Myocyte (in vitro differentiated cells): ENCODE measurements around the gene EPHA4. TPM values are rescaled to one million over a fixed set of nuclear protein-coding genes. Genes with fewer than 3 reads are reported as not detected.

Experiments
- DNase-seq: peaks from one replicate; pipeline ENCODE4 v3.0.0-alpha.2; 2012; ENCODE audit warnings: low read depth
- total RNA-seq: library from RNA; depleted of rRNA; stranded (reverse); fragments of >200 nt; gene quantifications from 2 replicates; pipeline ENCODE4 v1.2.3, GENCODE V29; 2014

The EPHA4 gene
- total RNA-seq, 1 donor from 2014 or later: 12.9 TPM

DNA sequence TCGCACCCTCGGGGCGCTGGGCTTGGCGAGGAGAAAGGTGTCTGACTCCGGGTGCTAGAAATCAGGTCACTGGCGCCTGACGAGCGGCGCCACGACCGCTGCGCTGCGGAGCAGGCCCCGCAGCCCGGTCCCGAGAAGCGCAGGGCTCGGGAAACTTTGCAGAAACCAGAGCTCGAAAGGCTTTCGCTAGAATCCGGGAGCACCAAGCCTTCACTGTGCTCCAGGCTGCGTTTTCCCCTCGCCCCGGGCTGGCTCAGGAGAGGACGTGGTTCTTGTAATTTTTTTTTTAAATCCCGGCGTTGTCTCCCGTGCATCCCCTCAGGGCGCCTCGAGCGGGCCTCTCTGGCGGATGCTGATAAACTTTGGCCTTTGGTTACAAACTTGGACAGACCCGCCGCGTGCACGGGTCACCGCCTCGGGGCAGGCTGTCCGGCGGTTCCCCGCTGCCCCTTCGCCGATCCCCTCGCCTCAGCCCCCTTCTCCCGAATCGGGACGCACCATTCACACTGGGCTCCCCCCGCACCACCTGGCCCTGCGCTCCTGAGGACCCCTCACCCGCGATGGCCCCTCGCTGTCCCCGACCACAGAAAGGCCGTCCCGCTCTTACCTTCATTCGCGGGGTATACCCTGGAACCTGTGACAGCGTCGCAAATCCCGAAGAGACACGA lies 419 bp downstream of the EPHA4 start:
- DNase-seq: peak; percentile 49

DNA sequence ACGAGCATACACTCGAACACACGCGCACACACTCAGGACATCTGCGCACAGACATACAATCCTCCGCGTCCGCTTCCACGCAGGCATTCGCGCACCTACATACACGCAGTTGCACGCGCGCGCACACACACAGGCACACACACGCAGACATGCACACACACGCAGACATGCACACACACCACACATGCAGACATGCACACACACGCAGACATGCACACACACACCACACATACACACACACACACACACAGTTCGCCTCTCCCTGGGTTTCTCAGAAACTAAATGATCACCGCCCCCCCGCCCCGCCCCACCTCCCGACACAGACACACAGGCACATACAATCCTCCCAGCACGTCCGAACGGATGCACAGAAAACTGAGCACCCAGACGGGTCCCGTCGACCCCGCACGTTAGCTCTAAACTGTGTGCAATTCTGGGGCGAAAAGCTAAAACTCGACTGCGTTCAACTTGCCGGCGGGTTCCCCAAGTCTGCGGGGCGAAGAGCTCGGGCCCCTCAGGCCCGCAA lies 1.0 kb downstream of the EPHA4 start:
- DNase-seq: no peak

DNA sequence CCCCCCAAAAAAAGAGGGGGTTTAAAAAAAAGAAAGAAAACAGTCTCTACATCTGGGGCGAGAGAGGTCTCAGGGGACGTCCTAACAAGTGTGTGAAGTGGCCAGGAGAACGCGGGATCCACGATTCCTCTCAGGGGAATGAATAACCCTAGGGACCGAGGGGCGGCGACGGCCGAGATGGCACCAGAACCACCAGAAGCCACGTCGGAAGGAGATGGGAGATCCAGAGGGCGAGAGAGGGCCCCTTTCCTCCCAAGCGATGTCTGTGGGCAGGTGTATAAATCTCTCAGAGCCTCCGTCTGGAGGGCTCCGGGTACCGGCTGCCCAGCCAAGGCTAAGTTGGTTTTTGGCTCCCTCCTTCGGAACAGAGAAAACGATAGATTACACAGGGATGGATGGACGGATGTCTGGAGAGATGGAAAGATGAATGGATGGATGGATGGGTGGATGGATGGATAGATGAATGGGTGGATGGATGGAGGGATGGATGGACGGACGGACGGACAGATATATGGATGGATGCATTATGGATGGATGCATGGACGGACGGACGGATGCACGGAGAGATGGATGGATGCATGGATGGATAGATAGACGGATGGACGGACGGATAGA lies 1.7 kb downstream of the EPHA4 start:
- DNase-seq: peak; percentile 41

DNA sequence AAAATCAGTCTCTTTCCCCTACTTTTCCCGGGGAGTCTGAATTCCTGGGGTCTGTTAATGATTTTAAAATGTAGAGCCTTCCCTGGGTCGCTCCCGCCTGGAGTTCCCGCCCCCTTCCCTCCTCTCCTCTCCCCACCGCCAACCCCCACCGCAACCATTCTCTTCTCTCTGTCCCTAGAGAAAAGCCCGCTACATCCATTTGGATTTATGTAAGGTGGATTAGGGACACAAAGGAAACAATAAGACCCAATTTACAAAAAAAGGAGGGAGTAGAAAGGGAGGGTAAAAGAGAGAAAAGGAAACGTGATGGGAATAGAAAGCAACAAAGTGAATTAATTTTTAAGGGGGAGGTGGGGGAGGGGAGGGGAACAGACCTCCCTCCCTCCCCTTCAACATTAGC lies 2.2 kb downstream of the EPHA4 start:
- DNase-seq: no peak

DNA sequence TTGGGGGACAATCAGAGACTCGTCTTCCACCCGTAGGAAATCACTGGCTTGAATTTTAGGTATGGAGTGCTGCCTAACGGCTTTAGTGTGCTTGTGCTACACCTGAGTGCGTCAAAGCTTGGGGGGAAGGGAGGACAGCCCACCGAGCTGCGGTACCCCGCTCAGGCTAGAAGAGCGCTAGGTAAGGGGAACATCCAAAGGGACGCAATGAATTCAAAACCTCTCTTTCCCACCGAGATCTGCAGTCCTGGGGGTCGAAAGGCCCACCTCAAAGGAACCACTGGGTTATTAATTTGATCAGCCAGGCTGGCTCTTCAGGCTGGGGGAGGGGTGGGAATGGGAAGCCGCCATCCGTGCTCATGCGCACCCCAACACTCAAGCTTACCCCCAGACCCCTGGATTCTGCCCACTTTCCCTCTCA lies 2.7 kb downstream of the EPHA4 start:
- DNase-seq: no peak

DNA sequence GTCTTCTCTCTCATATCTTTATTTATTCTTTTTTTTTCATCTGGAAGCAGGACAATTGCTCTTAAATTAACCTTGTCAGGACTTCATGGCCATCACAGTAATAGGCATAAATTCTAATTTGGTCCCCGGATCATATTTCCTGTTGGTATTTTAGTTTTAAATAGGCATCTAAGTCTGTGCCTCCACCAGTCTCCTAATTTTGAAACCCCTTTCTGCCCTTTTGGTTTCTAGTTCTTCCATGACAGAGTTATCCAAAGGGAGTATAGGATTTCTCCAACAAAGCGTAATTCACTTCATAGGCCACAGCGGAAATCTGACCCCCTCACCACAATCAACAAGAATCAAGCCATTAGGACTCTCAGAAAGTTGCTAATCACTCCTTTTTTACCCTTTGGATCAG lies 3.8 kb downstream of the EPHA4 start:
- peak; percentile 22 for DNase-seq

DNA sequence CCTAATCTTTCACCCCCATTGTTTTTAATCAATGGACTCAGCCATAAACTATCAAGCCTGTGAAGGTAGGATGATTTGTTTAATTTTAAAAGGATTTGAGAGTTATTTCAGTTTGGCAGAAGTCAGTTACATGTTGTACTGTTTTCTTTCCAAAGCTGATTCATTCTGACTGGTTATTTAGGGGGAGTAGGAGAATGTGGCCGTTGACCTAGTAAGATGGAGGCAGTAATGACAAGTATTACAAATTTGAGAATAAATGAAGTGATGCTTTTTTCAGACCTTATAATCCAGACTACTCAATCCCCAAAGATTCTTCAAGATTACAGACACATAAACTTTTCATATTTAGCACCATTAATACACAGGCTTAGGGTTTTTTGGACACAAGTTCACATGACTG lies 4.3 kb downstream of the EPHA4 start:
- no peak for DNase-seq

DNA sequence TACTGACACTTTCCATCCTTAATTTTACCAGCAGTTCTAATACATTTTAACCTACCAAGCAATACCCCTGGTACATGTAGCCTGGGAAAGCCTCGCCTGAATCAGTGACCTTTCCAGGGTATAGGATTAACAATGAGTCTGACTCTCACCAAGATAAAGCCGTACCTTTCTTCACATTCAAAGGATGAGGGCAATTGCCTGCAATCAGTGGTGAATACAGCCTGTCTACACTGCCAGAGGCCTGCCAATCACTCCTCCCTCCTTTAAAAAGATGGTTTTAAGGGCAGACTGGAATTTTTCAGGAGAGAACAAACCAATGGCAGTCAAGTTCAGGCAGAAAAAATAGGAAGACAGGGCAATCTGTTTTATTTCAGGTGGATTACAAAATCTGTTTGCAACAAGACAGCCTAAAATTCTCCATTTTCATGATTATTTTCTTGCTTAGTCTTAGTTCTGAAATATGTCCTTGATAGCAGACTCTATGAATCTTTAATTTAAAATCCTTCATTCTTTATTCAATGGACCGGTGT lies 4.8 kb downstream of the EPHA4 start:
- DNase-seq: no peak

DNA sequence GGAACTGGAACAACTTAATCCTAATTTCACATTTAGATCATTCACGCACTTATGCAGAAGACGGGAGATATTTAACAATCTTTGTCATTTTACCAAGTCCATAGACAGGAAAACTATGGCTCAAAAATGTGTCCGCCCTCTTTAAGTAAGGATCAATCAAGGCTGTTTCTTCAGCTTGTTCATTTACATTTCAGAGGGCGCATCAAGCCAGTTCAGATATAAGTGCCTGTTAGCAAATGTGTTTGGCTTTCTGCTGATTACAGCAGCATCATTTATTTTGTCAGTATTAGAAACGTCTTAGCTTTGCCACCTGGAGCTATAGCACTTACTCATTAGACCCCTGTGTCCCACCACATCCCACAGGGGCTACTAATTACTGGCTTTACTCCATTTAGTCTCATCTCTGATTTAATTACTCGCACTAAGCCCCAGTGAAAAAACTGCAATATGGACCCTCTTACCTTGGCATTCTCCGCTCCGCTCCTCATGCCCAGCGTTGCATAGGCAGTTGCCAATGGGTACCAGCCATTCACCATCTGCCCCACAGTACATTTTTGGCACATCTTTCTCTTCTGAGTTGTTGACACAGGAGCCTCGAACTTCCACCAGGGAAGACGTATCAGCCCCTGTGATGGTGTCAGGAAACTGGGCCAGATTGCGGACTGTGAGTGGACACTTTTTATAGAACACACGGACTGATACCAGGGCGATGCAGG lies 8.7 kb downstream of the EPHA4 start:
- no peak for DNase-seq

DNA sequence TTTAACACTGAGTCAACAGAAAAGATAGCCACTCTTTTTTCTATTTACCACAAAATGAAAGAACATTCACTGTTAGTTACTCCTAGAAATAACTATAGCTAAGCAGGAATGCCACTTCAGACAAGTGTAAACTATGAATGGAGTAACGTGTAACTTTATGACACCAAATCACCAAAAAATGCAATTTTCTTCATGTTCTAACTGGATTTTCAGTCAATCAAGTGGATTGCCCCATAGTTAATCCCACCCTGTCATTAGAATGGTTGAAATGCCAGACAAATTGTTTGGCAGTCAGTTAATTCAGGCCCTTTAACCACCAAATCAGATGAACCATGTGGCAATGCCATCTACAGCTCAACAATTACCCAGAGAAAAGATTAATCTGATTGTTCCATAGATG lies 9.9 kb downstream of the EPHA4 start:
- DNase-seq: no peak

DNA sequence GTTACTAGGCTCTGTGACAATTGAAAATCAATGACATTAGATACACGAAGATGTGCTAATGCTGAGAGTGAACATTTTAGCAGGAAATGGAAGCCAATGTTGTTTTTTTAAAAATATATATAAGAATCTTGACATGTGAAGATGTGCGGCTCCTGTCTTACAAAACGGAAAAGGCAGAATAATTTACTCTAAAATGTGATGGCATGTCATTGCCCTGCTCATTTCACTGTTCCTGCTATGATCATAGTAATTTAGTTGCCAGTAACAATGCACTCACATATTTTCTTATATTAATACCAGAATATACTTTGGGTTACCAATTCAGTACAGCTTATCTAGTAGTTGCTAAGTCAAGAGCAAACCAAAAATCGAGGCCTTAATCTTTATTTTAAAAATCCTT lies 10.3 kb downstream of the EPHA4 start:
- DNase-seq: no peak

DNA sequence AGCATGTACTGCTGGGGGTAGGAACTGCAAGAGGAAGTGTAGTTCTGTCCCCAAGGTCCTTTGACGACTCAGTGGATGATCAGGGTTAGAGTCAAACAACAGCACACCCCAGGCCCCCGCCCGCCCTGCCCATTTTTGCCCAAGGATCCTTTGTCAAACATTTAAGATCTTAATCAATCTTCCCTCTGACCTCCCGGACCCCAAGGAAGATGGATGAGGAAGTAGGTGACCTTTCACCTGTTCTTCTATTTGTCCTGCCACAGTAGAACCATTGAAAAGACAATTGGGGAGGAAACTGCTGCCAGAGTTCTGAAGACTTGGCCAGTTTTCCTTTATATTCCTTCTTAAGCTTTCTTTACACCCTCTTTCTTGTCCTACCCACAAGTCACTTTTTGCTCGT lies 12.1 kb downstream of the EPHA4 start:
- DNase-seq: no peak

DNA sequence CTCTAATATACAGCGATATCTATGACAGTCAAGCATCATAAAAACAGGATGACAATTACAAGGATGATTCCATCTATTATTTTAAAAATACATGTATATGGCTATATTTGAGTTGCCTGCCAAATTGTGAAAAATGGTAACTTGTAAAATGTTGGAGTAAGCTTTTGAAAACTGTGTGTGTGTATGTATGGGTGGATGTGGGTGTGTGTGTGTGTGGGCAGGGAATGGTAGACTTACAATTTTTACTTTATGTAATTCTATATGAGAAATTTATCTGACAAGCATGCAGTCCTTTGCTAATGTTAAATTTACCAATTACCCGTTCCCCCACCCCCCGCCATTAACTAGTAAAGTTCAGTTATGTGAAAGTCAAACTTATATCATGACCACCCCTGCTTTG lies 14.0 kb downstream of the EPHA4 start:
- no peak for DNase-seq

DNA sequence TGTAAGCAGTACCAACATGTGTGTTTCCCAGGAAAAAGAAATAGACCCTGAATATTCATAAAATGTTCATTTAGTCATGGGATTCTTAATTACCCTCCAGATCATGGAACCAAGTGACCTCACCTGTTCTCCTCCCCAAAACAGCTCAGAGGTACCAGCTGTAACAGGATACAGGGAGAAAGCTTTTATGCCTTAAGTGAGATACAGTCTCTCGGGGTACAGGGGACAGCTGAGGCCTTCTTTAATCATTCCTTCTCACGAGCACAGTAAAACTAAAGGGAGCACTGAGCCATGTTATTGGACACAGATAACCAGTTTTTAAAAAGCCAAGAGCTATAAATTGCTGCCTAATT lies 16.6 kb downstream of the EPHA4 start:
- DNase-seq: peak; percentile 61

DNA sequence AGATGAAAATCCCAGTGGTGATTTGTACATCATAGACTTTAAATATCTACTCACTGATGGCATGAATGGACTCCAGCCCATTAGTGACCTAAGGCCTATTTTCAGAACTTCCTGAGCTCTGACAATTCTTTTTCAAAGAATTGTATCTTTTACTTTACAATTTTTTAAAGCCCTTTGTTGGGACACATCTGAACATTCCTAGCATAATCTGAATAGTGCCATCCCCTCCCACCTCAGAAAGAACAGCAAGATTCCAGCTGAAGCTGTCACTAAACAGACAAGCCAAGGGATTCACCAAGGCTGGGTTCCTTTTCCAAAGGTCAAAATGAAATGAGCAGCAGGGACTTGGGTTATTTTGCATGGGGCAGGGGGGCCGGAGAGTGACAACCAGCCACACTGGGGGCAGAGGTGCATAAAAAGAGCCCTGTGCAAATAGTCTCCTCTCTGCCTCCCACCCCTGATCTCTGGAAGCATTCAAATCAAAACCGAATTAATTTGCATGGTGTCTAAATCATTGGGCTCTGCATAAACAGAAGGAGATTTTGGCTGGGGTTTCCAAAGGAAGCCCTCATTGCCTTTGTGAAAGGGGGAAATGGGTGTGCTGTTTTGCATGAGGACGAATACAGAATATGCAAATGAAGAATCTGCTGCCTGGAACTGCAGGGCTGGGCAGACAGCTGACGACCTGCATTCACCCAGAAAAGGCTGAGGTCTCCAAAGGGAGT lies 17.2 kb downstream of the EPHA4 start:
- DNase-seq: peak; percentile 60

DNA sequence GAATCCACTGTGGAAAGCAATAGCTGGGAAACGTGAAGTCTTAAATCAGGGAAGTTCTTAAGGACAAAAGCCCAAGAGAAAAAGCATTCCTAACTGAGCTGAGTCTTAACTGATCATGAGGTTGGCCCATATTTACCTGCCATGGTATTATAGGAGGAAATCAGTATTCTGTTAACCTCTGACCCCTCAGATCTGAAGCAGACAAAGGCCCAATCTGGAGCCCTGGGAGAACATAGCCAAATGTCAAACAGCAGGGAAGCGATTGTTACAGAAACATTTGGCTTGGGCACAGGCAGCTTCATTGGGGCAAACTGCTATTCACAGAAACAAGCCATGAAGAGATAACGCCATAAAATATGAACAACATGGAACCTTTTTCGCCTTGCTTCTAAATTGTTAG lies 18.8 kb downstream of the EPHA4 start:
- no peak for DNase-seq

DNA sequence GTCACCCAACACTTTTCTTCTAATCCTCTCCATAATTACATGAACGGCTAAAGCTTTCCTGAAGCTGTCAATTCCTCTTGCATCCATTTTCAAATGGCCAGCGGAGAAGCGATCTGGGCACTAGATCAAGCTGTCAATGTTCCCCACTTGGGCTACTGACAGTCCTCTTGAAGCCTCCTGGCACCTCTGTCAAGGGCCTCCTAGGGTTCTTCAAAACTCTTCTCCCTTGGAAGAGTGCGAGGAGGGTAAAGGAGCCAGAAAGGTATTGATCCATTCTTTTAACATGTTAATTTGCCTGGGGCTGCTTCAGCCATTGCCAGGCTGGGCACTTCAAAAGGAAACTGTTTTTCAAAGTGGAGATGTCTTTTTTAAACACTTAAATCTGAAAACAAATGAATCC lies 19.8 kb downstream of the EPHA4 start:
- DNase-seq: no peak

DNA sequence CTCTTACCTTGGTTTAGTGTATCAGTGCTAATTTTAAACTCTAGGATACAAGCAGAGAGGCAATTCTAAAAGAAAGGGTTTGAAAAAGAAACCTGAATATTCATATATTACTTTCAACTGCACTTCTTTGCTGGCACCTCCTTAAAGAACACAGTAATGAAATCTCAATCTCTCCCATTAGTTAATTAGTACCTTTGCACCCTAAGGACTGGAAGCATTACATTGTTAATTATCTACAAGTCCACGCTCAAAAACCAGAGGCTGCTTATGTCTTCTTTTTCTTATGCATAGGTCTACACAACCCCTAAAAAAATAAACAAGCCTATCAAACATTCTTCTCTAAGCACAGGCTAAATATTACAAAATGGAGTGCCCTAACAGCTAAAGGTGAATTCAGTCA lies 20.2 kb downstream of the EPHA4 start:
- DNase-seq: no peak

DNA sequence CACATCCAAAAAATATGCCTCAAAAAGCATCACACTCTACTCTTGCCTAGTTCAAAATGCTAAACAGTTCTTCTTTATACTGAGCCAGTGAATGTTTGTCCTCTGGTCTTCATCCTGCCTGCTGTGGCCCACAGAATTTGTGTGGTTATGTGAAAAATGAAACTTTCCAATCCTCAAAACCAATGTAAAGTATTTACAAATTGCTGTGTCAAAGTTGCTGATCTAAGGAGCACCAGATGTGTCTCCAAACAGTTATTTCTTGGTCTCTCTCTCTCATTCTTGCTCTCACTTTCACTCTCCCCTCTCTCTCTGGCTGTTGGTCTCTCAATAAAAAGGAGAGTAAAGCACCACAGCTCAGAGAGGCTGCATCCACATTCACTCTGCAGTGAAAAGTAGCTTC lies 23.0 kb downstream of the EPHA4 start:
- peak; percentile 16 for DNase-seq

DNA sequence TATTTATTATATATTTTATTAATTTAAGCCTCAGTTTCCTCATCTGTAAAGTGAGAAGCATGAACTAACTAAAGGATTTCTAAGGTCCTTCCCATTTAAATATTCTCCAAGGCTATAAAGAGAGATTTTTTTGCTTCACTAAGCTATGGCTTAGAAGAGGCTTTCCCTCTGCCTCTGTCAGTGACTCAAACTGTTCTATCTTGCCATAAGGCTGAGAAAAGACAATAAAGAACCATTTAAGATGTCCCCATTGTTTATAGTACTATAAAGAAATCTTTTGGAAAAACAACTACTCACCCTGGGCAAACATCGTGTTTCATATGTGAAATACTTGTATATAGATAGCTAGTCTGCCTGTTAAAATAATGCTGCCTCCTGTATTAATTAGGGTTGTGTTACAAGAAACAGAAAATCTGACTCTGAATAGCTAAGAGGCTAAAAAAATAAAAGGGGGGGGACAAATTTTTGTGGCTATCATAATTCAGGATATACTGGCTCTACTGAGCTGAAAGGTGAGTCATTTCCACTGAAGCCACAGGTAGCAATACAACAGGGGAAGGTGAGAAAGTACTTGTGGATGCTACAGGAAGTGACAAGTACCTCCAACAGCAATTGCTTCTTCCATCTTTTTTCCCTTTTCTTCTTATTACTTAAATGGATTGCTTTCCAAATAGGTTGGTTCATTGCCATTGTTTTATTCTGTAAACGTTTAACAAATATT lies 25.4 kb downstream of the EPHA4 start:
- DNase-seq: no peak

DNA sequence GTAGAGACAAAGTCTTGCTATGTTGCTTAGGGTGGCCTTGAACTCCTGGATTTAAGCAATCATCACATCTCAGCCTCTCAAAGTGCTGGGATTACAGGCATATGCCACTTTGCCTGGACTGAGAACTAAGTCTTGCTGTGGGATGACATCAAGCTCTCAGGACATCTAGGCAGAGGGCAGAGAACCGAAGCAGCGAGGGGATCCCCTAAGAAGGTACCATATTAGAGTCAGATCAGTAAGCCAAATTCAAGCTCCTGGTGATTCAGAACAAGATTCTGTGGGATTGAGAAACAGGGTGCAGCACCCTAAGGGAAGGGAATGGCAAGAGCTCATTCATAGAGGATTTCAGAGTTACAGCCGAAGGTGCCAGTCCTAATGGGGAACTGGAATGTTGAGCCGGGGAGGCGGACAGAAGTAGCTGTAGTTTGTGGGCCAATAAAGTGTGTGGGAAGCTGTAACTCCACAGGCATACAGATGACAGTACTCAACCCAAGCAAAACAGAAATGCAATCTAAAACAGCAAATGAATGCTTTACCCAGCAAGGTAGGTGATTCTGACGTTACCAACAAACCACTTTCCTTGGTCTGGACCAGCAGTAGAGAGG lies 30.9 kb downstream of the EPHA4 start:
- no peak for DNase-seq
